GM21526 (cell line): ENCODE results near the gene CTSO.
"Not testable (repeated sequence)": the region's sequence is repeated elsewhere in the genome, so short reads cannot be mapped to it uniquely, and the experiment has no call there.

Experiments
- ATAC-seq: cut with Tn5 transposase; IDR thresholded peaks from one replicate; pipeline ENCODE4 v1.9.1; 2021; ENCODE audit warnings: moderate library complexity; ENCODE audit not compliant: unreplicated experiment, low FRiP score

Gene CTSO

DNA sequence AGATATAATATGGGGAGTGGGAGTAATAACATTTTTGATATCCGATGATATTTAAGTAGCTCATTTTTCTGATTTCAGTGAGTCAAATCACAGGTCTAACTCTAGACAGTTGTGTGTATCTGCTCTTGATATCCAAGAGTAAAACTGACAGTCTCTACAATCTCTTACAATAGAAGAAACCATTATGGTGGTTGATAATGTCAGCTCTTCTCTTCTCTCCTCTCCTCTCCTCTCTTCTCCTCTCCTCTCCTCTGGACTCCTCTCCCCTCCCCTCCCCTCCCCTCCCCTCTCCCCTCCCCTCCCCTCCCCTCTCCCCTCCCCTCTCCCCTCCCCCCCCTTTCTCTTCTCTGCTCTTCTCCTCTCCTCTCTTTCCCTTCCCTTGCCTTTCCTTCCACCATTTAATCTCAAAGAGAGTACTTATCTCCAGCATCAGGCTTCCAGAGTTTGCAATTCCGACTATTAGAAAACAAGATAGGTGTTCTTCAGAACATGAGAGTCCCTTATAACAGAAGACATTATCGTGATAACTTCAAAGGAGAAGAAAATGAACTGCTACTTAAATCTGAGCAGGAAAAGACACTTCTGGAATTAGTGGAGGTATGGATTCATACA is 43.9 kb downstream of the CTSO start:
- no peak for ATAC-seq

DNA sequence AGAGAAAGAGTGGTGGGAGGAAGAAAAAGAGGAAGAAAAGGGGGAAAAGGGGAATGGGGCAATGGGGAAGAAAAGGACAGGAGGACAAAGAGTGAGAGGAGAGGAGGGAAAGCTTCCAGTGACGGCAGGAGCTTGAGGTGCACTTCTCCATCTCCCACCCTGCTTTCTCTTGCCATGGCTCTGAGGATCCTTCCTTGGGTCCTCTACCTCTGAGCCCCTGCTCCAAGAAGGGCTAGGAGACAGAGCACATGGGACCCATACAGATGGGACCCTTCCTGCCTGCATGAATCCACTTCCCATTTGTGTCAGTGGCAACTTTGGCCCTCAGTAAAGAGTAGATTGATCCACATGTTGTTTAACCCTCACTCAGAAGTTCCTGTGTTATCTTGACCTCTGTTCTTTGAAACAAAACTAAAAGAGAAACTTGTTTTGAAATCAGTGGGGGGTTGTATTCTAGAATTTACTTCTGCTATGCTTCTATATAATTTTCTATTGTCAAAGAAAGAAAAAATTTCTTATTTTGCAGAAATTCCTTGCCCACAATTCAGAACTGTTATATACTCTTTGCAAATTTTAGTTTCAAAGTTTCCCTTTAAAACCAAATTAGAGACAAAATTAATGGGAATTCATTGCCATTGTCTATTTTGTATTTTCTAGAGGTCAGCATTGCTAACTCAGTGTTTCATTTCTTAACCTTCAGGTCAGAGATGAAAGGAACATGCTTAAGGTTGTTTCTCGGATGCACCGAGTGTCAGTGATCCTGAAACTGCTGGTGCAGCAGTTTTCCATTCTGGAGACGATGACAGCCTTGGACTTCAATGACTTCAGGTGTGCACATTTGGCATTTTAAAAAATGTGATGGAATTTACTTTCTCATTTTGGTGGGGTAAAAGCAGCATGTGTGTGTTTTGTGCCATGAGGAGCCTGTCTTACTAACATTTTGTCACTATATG is 45.2 kb downstream of the CTSO start:
- ATAC-seq, result no peak

DNA sequence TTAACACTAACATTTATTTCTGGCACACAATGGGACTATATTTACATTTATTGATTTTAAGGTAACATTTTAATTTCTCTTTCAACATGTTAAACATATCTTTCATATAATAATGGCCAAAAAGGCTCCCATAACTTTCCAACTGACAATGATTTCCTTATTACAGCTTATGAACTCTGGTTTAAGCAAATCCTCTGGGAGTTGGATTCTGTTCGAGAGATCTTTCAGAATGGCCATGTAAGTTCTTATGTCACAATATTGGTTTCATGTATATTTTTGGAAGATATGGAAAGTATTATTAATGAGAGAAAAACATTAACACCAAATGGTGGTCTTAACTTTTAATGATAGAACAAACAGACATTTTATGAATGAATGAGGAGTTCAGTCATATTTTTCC is 46.1 kb downstream of the CTSO start:
- ATAC-seq, result no peak

DNA sequence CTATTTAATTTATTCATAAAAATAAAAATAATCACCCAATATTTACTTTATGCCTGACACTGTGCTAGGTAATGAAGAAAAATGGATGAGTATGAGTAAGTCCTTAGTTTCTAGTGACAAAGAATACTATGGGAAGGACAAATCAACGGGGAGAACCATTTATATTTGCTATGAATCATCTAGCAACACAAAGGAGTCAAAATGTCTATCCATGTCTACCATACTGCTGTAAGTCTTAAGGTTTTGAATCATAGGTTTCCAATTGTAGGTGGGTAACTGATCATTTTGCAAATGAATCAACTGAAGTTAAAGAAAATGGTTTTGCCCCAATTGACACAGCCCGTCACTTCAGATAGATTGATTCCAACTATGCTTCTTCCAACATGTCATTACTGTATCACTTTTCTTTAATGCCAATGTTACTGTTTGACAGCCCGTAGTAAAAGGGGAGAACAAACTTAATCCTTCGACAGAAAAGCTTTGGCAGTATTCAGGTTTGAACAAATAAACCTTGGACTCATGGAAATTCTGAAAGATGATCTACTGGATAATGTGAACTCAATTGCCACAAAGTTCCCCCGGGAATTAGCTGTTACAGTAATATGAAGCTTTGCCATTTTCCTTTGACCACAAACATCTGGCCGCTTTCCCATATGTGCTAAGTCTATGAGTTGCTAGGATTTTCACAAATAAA is 47.0 kb downstream of the CTSO start:
- no peak for ATAC-seq

DNA sequence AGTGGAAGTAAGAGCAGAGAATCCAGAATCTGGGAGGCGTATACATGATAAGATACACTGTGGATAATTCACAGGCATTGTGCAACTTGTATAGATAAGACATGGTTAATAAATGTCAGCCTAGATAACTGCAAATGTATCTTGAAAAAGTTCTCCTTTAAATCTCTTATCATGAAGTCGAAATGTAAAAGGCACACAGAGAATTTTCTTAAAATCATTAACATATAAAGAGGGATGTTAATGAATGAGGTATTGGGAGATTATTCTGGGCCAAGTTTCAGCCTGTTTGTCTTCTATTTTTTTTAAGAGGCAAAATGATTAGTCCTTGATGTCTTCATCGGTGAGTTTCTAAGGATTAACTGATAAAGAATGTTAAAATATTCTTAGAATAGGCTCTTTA is 49.3 kb downstream of the CTSO start:
- ATAC-seq, result no peak

DNA sequence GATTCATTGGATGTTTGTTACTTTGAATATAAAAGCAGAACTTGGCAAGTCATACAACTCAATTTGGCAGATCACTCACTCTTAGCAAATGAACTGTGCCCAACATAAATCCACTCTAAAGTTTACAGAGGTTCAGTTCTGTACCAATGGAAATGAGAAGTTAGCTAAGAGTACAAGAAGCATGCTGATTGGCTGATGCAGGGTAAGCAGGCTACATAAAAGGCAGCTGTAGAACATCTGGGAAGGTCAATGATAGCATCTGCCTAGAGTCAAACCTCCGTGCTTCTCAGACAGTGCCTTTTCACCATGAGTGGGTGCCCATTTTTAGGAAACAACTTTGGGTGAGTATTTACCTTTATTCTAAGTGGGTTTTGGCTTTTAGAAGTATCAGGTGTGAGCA is 50.2 kb downstream of the CTSO start, which contains the start of gene TDO2:
Gene TDO2 (plus strand): TSS at position 244 of the 400 bp plus-strand sequence. CDS start 63 bp downstream, at position 307.
- no peak for ATAC-seq

DNA sequence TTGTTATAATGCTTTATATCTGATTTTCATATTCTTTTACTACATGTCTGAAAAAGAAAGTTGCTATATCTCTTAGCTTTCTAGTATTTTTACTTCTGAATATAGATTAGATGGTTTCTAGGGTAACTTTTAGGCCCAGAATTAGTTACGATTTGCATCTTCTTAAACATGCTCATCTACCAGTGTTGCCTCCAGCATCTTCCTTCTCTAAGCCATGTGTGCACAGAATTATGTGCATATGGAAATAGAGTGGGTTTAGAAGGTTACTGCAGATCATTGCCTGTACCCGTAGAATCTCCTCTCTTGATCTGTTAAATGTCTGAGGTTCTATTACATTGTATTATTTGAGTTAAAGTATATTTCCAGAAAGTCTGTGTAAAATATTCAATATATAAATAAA is 52.7 kb downstream of the CTSO start:
- no peak for ATAC-seq

DNA sequence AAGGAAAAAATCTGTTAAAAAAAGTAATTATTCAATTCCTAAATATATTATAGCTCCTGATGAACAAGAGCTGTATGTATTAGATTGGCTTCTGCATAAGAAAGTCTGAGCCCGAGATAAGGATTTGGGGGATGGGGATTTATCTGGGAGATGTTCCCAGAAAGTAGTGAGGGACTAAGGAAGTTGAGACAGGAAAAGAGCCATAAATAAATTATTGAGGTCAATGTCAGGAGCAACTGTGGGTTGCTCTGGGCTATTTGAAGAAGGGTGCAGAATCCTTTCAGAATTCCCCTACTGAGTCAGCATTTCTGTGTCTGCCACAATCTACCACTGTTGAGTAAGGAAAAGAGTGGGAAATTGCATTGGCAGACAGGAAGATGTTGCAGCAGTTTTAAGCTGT is 53.3 kb downstream of the CTSO start:
- ATAC-seq, result no peak

DNA sequence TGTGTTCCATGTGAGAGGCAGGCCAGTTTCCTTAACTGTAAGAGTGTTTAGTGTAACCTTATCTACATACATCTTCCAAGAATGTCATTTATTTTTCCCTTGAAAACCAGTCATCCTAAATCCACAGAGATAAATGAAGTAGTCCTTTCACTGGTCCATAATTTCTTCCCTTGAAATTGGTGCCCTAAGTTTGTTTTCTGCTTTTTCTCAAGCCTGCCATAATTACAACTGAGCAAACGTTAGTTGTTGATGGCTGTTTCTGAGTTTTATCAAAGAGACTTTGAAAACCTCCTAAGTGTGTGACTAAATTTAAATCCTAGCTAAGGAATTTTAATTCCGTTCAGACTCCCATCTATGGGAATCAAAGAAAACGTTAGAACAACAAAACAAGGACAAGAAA is 53.8 kb downstream of the CTSO start:
- ATAC-seq, result no peak

DNA sequence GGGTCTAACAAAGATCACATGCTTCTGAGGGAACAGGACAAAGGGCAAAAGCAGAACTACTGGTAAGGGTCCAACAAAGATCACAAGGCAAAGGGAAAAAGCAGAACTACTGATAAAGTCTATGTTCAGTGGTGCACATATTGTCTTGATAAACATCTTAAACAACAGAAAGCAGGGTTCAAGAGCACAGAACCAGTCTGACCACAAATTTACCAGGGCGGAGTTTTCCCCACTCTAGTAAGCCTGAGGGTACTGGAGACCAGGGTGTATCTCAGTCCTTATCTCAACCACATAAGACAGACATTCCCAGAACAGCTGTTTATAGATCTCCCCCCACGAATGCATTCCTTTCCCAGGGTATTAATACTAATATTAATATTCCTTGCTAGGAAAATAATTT is 55.3 kb downstream of the CTSO start:
- ATAC-seq, result not testable (repeated sequence)

DNA sequence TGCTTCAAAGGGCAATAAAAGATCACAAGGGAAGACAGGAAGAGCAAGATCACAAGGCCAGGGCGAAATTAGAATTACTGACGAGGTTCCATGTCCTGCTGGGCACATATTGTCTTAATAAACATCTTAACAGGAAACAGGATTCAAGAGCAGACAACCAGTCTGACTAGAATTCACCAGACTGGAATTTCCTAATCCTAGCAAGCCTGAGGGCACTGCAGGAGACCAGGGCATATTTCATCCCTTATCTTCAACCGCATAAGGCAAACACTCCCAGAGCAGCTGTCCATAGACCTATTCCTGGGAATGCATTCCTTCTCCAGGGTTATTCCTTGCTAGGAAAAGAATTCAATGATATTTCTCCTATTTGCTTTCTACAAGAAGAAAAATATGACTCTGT is 62.6 kb downstream of the CTSO start:
- ATAC-seq, result no peak

DNA sequence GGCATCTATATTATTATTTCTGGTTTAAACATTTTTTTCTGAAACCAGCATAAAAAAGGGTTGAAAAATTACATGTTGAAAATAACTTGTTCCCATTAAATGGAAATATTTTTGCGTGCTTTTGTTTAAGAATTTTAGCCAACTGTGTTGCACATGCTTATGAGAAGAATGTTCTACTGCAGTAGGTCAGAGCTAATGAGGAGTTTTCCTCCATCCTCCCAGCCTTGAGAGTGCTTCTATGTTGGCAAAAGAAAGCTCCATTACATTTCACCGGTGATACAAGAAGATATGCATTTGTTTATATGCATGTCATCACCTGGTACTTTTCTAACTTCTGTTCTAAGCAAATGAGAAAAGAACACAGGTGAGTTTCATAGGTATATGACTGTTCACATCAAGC is 63.7 kb downstream of the CTSO start:
- ATAC-seq, result no peak

DNA sequence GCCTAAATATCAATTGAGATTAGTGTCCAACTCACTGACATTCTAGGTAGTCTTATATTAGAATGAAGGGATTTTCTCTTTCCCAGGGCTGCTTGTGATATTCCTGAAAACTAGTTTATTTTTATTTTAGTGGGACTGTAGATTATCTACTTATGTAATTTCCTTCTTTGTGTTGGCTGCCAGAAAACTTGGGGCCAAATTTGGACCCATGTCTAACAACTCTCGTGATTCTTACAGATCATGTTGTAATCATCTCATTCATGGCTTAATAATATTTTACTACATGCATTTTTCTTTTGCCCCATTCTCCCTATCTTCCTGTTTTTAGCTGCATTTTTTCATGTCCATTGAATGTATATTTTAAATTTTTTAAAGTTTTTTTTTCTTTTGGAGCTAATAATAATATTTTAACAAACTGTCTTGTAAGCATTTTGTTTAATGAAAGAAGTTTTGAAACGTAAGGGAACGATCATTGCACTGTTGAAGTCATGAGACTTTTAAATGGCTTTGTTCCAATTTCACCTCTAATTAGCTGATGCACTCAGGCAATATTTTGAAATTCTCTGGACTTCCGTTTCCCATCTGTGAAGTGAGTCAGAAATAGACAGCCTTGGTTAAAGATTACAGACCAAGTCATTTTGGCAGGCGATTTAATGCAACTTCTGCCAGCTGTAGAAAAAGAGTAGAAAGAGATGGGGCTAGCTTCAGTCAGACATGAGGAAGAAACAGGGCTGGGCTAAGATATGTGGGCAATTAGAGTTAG is 64.5 kb downstream of the CTSO start:
- ATAC-seq, result no peak

DNA sequence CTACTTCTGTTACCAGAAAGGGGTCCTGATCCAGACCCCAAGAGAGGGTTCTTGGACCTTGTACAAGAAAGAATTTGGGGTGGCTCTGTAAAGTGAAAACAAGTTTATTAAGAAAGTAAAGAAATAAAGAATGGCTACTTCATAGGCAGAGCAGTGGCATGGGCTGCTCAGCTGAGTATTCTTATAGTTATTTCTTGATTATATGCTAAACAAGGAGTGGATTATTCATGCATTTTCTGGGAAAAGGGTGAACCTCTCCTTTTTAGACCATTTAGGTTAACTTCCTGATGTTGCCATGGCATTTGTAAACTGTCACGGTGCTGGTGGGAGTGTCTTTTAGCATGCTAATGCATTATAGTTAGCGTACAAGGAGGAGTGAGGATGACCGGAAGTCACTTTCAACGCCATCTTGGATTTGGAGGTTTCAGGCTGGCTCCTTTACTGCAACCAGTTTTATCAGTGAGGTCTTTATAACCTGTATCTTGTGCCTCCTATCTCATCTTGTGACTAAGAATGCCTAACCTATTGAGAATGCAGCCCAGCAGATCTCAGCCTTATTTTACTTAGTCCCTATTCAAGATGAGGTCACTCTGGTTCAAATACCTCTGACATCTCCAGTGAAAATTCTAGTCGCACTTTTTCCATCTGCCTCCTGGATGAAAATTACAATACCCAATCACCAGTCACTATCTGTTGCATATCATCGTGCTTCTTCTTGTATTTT is 65.7 kb downstream of the CTSO start:
- ATAC-seq, result no peak

DNA sequence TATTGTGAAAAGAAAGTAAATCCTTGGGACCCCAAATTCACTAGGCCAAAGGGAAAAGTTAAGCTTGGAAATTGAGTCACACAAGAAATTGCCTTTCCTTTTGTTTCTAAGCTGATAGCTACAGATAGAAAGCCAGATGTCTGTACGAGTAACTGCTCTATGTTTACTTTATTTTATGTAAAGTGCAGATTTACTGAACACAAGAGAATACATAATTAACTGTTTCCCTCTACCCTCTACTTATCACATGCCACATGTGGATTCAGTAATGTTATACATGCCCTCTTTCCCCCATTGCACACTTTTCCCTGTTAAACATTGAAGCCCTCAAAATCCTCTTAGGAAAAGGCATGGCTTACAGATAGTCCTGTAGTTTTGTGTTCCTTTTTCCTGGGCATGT is 66.6 kb downstream of the CTSO start:
- no peak for ATAC-seq

DNA sequence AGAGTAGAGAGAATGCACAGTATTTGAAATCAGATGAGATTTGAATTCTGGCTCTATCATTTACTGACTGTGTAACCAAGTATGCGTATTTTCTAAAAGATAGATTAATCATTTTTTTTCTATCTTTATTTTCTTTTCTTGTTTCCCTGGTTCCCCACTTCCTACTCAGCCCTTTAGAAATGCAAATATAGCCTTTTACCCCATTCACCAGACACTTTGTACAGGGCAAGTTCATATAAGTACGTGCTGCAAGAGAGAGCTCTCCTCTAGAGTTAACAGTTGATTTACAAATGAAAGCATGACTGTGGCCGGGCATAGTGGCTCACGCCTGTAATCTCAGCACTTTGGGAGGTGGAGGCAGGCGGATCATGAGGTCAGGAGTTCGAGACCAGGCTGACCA is 68.0 kb downstream of the CTSO start:
- no peak for ATAC-seq

DNA sequence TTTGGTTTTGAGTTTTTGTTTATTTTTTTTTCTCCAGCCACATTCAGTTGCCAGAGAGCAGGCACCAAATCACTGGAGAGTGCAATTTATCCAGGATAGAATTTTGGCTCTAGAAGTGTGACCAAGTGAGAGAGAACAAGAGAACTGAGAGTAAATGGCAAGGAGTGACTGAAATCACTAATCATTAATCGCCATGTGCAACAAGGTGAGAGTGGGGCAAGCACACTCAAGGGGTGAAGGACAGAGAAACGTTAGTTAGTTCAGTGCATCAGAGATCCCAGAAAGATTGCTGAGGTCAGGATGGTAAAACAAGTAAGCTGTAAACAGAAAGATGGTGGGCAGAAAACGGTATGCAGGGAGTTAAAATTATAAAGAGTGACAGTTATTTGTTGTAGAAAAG is 69.8 kb downstream of the CTSO start:
- ATAC-seq, result no peak

DNA sequence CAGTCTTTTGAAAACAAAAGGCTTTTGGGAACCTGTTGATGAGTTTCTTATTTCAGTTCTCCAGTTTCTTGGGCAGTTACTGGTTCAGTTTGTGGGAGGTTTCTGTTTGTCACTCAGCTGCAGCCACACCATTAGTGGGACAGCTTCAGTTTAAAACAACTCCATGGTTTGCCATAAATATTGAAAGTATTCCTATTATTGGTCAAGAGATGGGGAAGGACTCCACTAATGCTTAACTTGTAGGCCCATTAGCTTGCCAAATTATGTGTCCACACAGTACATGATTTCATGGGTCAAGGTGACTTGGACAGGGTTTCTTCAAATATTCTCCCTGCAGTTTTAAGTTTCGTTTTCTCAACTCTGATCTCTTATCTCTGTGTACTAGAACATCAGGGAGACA is 72.1 kb downstream of the CTSO start:
- peak; percentile 61 for ATAC-seq

DNA sequence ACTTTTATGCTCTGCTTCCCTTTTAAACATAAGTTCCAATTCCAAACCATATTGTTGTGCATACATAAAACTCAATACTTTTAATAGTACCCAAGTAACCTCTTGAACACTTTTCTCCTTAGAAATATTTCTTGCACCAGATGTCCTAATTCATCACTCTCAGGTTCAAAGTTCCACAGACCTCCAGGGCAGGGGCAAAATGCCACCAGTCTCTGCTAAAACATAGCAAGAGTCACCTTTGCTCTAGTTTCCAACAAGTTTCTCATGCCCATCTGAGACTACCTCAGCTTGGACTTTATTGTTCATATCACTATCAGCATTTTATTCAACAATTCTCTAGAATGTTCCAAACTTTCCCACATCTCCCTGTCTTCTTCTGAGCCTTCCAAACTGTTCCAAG is 73.9 kb downstream of the CTSO start:
- no peak for ATAC-seq

DNA sequence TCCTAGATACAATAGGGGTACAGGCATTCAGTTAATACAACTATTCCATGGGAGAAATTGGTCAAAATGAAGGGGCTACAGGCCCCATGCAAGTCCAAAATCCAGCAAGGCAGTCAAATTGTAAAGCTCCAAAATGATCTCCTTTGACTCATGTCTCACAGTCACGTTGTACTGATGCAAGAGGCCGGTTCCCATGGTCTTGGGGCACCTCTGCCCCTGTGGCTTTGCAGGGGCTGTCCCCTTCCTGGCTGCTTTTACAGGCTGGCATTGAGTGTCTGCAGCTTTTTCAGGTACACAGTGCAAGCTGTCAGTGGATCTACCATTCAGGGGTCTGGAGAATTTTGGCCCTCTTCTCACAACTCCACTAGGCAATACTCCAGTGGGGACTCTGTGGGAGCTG is 75.1 kb downstream of the CTSO start:
- no peak for ATAC-seq
